GM12875 (cell line): ENCODE measurements around the gene TBC1D19.

Experiments used
- H3K4me3 ChIP-seq: one replicate; pipeline ENCODE4 v1.5.1; 2011; ENCODE audit warnings: low read depth, low read length, control low read depth
- CTCF ChIP-seq: IDR thresholded peaks from 2 replicates; pipeline ENCODE4 v1.5.1; 2011; ENCODE audit warnings: low read depth, mild to moderate bottlenecking, control low read depth, inconsistent platforms, low read length, moderate library complexity, borderline replicate concordance; ENCODE audit not compliant: insufficient read depth

The TBC1D19 gene

GRCh38 chr4:26721685-26722084 is 137.8 kb downstream of the TBC1D19 start:
- H3K4me3 ChIP-seq, result no peak overlapping the region
- TF ChIP-seq CTCF, result no peak

- TF ChIP-seq CTCF, result no peak
- H3K4me3 ChIP-seq, result no peak overlapping the region
These were observed 139.3 kb downstream of the TBC1D19 start for GRCh38 chr4:26723216-26723615.

GRCh38 chr4:26724534-26724933 is 140.7 kb downstream of the TBC1D19 start:
- no peak overlapping the region for H3K4me3 ChIP-seq
- TF ChIP-seq CTCF, result no peak

GRCh38 chr4:26726655-26727387 is 142.9 kb downstream of the TBC1D19 start:
- TF ChIP-seq CTCF, result no peak
- H3K4me3 ChIP-seq, result no peak overlapping the region

- no peak for TF ChIP-seq CTCF
- no peak overlapping the region for H3K4me3 ChIP-seq
These were observed 144.0 kb downstream of the TBC1D19 start for GRCh38 chr4:26727844-26728243.

- no peak for TF ChIP-seq CTCF
- H3K4me3 ChIP-seq, result no peak overlapping the region
These were observed 145.1 kb downstream of the TBC1D19 start for GRCh38 chr4:26729027-26729426.

GRCh38 chr4:26729547-26729946 is 145.7 kb downstream of the TBC1D19 start:
- H3K4me3 ChIP-seq, result no peak overlapping the region
- TF ChIP-seq CTCF, result no peak
